ENCODE measurements around the gene FUZ.

DNA sequence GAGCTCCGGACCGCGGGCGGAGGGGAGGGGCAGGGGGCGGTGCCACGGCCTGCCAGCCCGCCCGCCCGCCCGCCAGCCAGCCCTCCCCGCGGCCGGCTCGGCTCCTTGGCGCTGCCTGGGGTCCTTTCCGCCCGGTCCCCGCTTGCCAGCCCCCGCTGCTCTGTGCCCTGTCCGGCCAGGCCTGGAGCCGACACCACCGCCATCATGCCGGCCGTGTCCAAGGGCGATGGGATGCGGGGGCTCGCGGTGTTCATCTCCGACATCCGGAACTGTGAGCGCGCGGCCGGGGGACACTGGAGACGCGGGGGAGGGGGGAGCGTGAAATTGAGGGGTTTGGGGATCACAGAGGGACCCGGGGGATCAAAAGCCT, 46.2 kb downstream of the FUZ start, which contains the start of gene AP2A1:
- TF ChIP-seq, protein P1, sequence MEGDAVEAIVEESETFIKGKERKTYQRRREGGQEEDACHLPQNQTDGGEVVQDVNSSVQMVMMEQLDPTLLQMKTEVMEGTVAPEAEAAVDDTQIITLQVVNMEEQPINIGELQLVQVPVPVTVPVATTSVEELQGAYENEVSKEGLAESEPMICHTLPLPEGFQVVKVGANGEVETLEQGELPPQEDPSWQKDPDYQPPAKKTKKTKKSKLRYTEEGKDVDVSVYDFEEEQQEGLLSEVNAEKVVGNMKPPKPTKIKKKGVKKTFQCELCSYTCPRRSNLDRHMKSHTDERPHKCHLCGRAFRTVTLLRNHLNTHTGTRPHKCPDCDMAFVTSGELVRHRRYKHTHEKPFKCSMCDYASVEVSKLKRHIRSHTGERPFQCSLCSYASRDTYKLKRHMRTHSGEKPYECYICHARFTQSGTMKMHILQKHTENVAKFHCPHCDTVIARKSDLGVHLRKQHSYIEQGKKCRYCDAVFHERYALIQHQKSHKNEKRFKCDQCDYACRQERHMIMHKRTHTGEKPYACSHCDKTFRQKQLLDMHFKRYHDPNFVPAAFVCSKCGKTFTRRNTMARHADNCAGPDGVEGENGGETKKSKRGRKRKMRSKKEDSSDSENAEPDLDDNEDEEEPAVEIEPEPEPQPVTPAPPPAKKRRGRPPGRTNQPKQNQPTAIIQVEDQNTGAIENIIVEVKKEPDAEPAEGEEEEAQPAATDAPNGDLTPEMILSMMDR (IDR thresholded peaks at IDR 0.05; ENCODE audit: poor library complexity, severe bottlenecking): no peak
- no peak for TF ChIP-seq EZH2 (IDR thresholded peaks at IDR 0.05; ENCODE audit: borderline replicate concordance, insufficient read depth, low read length, poor library complexity, severe bottlenecking)
- TF ChIP-seq RAD21 (conservative IDR thresholded peaks at IDR 0.05): no peak
- no peak for TF ChIP-seq EP300 (conservative IDR thresholded peaks at IDR 0.05; ENCODE audit: poor library complexity, severe bottlenecking)
- TF ChIP-seq TAF1 (IDR thresholded peaks at IDR 0.05; ENCODE audit: low read depth): peak; percentile 51
- peak; percentile 90 for TF ChIP-seq POLR2AphosphoS5 (IDR thresholded peaks at IDR 0.05)
- TF ChIP-seq, protein P2, sequence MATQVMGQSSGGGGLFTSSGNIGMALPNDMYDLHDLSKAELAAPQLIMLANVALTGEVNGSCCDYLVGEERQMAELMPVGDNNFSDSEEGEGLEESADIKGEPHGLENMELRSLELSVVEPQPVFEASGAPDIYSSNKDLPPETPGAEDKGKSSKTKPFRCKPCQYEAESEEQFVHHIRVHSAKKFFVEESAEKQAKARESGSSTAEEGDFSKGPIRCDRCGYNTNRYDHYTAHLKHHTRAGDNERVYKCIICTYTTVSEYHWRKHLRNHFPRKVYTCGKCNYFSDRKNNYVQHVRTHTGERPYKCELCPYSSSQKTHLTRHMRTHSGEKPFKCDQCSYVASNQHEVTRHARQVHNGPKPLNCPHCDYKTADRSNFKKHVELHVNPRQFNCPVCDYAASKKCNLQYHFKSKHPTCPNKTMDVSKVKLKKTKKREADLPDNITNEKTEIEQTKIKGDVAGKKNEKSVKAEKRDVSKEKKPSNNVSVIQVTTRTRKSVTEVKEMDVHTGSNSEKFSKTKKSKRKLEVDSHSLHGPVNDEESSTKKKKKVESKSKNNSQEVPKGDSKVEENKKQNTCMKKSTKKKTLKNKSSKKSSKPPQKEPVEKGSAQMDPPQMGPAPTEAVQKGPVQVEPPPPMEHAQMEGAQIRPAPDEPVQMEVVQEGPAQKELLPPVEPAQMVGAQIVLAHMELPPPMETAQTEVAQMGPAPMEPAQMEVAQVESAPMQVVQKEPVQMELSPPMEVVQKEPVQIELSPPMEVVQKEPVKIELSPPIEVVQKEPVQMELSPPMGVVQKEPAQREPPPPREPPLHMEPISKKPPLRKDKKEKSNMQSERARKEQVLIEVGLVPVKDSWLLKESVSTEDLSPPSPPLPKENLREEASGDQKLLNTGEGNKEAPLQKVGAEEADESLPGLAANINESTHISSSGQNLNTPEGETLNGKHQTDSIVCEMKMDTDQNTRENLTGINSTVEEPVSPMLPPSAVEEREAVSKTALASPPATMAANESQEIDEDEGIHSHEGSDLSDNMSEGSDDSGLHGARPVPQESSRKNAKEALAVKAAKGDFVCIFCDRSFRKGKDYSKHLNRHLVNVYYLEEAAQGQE (IDR thresholded peaks at IDR 0.05; ENCODE audit: borderline replicate concordance): peak; percentile 74
- peak; percentile 35 for TF ChIP-seq MXI1 (conservative IDR thresholded peaks at IDR 0.05; ENCODE audit: poor library complexity, severe bottlenecking)
- TF ChIP-seq SMC3 (conservative IDR thresholded peaks at IDR 0.05; ENCODE audit: poor library complexity): no peak

Measured in neural cell (in vitro differentiated cells).